K562 (cell line): ENCODE data around the gene SLC26A8. TPM values are rescaled to one million over a fixed set of nuclear protein-coding genes. Genes with fewer than 3 reads are reported as not detected.
A peak's percentile ranks its signal among the peaks of the same experiment; 100 is the strongest.

Source experiments
- CC2D1A ChIP-seq: fragments of 450-650 bp; IDR thresholded peaks from 2 replicates; pipeline ENCODE4 v1.6.1; 2017; ENCODE audit warnings: mild to moderate bottlenecking
- HDAC8 ChIP-seq: fragments of 450-650 bp; IDR thresholded peaks from 2 replicates; pipeline ENCODE4 v1.6.1; 2016; ENCODE audit warnings: mild to moderate bottlenecking, missing genetic modification characterization, moderate library complexity, missing compliant biosample characterization
- REST ChIP-seq, 2 experiments: fragments of 450-650 bp; formaldehyde crosslinking in 1 of 2; IDR thresholded peaks; 2 replicates each; pipeline versions ENCODE4 v1.4.0 to v1.6.1; 2014 to 2020; ENCODE audit warnings: mild to moderate bottlenecking in 2 of 2, borderline replicate concordance in 1 of 2, low read depth in 1 of 2
- polyA plus RNA-seq, 8 experiments: library from polyadenylated mRNA; depleted of rRNA in 4 of 8; stranded (reverse) in 5 of 8; unstranded in 3 of 8; fragments of >200 nt; fragmentation: Nextera tagmentation in 2 of 8; fragmentation: Illumina TruSeq in 1 of 8; extraction: Ambion mirVana in 2 of 8; extraction: Trizol in 1 of 8; gene quantifications; 2 replicates each; pipeline versions ENCODE4 v1.2.1 to v1.2.3, GENCODE V29; 2011 to 2014; ENCODE audit warnings: inconsistent platforms in 1 of 8, missing spikeins in 1 of 8
- total RNA-seq, 7 experiments: library from RNA; depleted of rRNA in 6 of 7; stranded (reverse); fragments of >200 nt in 6 of 7; fragmentation: Illumina TruSeq in 2 of 7; extraction: Trizol in 2 of 7; gene quantifications; 2 replicates each; pipeline versions ENCODE4 v1.2.1 to v1.2.3, GENCODE V29; 2011 to 2021; ENCODE audit warnings: low replicate concordance in 1 of 7

Gene SLC26A8
- total and polyA plus RNA-seq, 9 of the 15 experiments (the other 6 are each of a cell fraction or from before 2014, with no cell fraction given) = not detected

- TF ChIP-seq REST (IDR thresholded peaks at IDR 0.05; ENCODE audit: borderline replicate concordance) (peak; percentile 9; the same call in 1 of the 2 replicates), REST (CRISPR knock-in tag; IDR thresholded peaks at IDR 0.05; ENCODE audit: low read depth) (no peak), HDAC8 (tag) (no peak), CC2D1A (0 out of 2 replicates have a peak, but pooled peaks have one; percentile 20)
These were observed 68.5 kb downstream of the SLC26A8 start (continued) for GRCh38 chr6:35955970-35956369.
